Hematopoietic multipotent progenitor cell treated with erythropoietin and hydrocortisone succinate and interleukin-3 and kit ligand, for 15 days (in vitro differentiated cells): Measurements from ENCODE around the gene CARD11.
"Not testable (repeated sequence)": the region's sequence is repeated elsewhere in the genome, so short reads cannot be mapped to it uniquely, and the experiment has no call there.

Experiments
- DNase-seq: peaks from one replicate; pipeline ENCODE4 v3.0.0-alpha.2; 2015; ENCODE audit warnings: low spot score

Gene CARD11

DNA sequence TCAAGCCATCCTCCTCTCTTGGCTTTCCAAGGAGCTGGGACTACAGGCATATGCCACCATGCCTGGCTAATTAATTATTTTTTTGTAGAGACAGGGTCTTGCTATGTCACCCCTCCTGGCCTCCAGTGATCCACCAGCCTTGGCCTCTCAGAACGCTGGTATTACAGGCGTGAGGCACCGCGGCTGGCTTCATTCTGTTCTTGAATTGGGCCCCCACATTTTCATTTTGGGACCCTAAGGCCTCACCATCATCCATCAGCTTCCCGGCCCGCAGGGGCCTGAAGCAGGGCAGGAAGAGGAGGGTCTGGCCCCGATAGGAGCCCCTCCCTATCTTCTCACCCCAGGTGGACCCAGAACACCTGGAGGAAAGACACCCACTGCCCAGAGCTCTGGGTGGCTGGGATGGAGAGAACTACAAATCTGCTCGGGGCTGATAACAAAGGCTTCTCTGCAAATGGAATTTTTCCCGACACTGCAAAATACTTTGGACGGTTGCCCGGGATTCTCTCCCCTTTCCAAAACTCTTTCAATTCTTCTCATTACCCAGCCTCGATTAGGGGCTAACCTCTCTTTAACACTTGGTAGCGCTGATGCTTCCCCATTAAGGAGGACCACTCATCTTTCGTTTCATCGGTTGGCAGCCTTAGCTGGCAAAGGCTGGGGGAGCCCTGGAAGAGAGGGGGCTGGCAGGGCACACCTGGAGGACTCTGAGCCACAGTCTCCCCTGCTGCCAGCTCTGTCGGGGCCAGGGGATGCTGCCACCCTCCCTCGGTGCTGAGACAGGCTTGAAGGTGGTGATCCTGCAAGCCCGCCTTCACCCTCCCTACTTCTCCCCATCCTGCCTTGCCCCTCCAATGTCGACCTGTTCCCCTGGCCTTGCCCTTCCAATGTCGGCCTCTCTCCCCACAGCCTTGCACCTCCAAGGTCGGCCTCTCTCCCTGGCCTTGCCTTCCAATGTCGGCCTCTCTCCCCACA, 118.5 kb downstream of the CARD11 start:
- no peak for DNase-seq

DNA sequence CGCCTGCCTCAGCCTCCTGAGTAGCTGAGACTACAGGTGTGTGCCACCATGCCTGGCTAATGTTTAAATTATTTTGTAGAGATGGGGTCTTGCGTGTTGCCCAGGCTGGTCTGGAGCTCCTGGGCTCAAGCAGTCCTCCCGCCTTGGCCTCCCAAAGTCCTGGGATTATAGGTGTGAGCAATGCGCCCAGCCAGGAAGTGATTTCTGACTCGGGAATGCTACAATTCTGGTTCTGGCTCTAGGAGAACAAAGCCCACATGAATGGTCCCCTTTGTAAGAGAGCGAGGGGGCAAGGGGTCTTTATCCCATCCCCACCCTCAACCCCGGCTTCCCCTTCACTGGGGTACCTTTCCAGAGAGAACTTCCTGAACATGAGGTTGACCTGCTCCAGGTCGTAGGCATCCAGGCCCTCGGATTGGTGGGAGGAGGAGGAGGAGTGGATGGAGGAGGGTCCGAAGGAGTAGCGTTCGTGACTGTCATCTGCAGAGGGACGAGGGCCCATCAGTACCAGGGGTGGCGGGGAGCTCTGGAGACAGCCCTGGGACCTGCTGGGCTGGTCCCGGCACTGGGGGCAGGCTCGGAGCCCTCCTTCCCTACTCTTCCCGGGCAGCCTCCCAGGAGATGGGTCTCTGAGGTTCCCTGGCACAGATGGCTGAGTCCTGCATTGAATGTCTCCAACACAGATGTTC, 119.6 kb downstream of the CARD11 start:
- no peak for DNase-seq

DNA sequence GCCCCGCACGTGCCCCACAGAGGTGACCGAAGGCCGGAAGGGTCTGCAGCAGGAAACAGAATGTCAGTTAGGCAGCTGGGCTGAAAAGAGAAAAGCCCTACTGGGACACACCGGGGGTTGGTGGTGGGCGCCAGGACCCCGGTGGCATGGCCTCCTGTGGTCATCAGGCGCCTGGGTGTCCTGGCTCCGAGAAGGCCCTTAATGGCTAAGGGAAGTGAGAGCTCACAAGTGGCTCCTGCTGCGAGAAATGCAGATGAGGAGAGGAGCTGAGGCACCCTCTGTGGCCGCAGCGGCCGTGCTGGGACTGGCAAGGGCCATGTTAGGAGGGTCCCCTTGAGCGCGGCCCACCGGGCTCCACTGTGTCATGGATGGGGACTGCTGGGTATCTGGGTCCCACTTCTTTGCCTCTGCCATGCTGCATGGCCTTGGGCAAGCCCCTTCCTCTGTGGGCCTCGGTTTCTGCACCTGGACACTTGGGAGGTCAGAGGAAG, 120.3 kb downstream of the CARD11 start:
- DNase-seq: no peak

DNA sequence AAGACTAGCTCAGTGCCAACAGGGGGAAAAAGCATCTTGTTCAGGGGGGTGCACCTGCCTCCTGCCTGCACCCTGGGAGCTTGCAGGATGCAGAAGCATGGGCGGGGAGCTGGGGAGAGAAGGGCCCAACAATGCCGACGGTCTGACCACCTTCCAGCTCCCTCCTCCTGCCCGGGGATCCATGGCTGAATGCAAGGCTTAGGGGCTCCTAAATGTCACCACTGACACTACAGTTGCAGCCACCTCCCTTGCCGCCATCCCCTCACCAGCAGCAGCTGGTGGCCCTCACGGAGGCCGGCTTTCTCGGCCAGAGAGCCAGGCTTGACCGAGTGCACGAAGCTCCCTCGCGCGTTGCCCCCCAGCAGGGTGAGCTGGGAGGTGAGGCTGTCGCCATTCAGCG, 120.8 kb downstream of the CARD11 start:
- DNase-seq: no peak

DNA sequence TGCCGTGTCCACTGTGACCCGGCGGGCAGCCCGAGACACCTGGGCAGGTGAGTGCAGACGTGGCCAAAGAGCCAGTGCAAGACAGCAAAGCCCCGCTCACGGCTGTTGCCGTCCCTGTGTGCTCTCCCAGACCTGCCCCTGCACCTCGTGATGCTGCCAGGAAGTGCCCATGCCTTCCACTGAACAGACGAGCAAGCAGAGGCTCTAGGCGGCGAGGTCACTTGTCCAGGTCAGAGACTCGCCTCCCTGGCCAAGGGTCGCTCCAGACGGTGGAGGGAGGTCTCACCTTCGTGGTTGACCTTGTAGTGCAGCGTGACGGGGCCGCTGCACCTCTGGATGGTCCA, 121.3 kb downstream of the CARD11 start:
- DNase-seq: no peak

DNA sequence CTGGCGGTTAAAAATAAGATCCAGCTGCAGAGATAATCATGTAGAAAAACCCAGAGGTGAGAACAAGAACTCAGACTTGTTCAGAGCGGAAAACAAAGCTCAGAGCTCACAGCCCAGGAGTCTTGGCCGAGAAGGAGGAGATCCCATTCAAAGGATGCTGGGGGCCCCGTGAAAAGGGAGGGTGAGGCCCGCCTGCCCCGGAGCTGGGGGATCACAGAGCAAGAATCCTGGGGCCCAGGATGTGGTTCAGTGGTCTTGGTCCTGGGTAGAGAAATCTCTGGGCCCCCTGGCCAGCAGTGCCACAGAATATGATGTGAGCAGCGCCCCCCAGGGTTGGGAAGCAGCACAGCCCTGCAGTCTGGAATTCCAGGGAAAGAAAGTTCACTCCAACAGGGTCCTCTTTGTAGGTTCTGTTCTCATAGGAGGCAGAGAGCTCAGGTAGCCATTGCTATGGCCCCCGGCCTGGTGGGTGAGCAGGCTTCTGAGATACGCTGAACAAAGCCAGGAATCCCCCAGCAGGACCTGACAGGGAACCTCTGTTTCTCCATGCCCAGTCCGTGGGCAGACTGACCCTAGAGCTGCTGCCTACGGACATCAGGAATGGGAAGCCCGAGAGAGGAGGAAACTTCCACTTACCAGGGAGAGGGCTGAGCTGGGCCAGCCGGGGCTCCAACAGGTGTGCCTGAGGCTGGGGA, 121.9 kb downstream of the CARD11 start:
- no peak for DNase-seq

DNA sequence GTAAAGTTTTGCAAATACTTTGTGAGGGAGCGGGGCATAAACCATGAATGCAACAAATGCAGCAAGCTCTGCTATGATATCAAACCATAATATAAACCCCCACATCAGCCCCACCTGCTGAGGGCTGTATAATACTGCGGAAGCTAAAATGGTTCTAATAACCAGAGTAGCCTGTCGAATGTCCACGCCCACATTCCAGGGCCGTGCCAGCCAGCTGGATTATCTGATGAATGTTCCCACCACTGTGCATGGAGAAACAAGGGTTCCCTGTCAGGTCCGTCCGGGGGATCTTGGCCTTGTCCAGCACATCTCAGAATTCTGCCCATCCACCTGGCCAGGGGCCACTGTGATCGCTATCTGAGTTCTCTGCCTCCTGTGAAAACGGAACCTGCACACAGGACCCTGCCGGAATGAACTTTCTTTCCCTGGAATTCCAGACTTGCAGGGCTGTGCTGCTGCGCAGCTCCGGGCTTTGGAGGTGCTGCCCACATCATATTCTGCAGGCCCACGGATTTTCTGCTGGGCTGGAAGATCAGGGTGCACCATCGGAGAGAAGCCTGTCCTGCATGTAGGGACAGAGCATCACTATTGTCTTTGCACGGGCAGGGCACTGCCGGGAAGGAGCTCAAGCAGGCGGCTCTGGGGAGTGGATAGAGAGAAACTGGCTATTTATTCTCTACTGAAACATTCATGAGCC, 122.6 kb downstream of the CARD11 start:
- DNase-seq: no peak

DNA sequence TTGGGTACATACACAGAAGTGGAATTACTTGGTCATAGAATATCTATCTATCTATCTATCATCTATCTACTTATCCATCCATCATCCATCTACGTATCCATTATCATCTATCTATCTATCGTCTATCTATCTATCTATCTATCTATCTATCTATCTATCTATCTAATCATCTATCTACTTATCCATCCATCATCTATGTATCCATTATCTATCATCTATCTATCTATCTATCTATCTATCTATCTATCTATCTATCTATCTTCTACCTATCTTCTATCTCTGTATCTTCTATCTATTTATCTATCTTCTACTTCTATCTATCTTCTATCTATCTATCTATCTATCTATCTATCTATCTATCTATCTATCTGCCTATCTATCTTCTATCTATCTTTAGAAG, 123.2 kb downstream of the CARD11 start:
- not testable (repeated sequence) for DNase-seq

DNA sequence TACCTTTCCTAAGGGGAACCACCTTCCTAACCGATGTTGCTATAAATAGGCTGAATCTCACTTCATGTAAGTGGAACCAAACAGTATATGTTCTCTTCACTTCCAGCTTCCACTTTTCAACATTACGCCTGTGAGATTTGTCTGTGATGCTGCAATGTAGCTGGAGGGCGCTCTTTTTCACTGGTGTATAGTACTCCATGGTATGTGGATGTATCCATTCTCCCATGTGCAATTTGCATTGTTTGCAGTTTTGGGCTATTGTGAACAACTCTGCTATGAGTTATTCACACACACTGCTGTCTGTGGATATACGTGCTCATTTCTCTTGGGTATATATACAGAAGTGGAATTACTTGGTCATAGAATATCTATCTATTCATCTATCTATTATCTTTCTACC, 123.6 kb downstream of the CARD11 start:
- DNase-seq: no peak

DNA sequence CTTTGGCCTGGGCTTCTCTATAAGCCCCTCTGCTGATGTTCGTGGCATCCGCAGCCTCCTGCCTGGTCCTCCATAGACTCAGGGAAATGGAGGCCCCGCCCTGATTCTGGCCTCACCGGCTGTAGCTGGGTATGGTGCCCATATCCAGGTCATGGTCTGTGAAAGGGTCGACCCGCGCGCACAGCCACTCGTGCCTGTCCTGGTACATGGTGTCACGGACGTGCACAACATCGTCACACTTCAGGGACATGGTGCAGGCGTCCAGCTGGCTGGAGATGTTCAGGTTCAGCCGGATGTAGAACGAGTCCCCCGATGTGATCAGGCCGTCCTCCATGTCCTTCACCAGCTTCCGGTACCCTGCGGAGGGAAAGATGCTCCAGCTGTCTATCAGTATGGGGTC, 124.4 kb downstream of the CARD11 start:
- DNase-seq: no peak

DNA sequence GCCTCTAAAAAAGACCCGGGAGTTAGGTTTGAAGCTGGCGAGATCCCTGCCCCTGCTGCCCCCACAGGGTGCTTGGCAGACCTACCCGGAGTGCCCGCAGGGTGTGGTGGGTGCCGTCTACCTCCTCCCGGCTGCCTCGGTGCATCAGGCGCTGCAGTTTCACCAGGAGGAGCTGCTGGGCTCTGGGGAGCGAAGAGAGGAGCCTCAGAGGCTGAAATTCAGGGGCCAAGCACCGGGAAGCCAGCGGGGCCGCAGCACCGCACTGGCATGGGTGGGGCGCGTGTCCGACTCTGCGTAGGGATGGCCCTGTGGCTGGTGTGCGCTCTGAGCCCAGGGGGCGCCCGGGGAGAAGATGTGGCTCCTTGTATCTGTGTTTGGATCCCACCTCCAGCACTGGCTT, 125.3 kb downstream of the CARD11 start:
- no peak for DNase-seq

DNA sequence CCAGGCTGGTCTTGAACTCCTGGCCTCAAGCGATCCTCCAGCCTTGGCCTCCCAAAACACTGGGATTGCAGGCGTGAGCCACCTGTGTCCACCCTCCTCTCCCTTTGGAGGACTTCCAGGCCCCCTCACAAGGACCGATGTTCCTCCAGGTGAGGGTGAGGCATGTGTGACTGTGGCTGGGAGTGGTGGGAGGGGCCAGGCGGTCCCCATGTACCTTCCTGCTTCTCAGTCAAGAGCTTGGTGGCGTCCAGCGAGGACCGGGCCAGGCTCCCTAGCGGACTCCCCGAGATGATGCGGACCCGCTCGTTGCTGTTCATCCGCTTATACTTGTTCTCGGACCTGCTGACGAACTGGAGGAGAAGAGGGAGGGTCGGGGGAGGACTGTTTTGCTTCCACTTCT, 128.6 kb downstream of the CARD11 start:
- DNase-seq: no peak

DNA sequence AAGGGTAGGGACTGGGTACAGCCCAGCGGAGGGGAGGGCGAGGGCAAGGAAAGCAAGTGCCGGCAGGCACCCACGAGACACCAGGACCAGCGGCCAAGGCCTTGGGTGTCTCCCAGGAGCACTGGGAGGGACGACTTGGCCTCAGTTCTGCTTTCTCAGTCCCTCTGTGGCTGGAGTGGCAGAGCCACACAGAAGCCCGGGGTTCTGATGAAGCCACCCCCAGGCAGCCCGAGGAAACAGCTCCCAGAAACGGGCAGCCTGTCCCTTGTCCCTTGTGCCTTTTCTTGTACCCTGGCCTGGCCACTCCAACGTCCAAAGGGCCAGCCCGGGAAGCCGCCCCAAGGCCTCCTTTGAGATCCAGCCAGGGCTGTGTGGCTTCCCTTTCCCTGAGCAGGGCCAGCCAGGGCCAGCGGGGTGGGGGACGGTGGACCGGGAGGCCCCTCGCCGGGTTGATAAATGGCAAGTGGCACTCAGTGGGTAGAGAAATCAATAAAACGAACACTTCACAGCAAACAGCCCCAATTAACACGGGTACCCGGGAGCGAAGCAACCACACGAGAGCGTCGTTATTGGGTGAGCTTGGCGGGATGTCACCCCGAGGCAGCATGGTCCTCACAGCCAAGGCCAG, 129.8 kb downstream of the CARD11 start:
- DNase-seq: no peak

DNA sequence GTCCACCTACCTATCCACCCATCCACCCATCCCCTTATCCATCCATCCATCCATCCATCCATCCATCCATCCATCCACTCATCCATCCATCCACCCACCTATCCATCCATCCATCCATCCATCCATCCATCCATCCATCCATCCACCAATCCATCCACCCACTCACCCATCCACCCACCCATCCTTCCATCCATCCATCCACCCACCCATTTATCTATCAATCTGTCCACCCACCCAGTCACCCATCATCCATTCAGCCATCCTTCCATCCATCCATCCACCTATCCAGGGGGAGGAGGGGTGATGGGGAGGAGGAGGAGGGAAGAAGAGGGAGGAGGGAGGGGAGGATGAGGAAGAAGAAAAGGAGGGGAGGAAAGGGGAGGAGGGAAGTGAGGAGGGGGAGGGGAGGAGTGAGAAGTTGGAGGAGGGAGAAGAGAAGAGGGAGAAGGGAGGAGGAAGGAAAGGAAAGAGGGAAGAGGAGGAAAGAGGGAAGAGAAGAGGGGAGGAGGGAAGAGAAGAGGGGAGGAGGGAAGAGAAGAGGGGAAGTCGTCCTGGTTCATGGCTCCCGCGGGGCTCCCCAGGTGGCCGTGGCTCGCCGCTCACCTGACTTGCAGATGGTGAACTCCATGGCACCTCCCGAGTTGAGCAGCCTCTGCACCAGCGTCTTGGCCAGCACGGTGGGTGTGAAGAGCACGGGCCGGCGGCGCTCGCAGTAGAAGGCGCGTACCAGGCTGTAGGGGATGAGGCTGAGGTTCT, 130.8 kb downstream of the CARD11 start:
- no peak for DNase-seq

DNA sequence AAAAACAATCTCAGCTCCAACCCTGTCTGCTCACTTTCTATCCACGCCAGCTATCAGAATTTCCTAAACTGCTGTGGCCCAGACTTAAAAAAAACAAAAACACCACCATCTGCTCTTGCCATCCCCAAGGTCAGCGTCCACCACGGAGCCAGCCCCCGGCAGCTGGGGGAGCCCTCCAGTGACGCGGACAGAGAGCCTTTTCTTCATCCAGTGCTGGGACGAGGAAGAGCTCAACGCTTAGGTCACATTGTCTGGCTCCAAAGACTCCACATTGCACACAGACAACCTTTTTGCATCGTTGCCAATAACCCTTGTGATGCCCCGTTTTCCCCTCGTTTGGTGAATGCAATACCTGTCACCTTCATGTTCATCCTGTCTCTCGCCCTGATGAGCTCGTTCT, 132.2 kb downstream of the CARD11 start:
- no peak for DNase-seq

DNA sequence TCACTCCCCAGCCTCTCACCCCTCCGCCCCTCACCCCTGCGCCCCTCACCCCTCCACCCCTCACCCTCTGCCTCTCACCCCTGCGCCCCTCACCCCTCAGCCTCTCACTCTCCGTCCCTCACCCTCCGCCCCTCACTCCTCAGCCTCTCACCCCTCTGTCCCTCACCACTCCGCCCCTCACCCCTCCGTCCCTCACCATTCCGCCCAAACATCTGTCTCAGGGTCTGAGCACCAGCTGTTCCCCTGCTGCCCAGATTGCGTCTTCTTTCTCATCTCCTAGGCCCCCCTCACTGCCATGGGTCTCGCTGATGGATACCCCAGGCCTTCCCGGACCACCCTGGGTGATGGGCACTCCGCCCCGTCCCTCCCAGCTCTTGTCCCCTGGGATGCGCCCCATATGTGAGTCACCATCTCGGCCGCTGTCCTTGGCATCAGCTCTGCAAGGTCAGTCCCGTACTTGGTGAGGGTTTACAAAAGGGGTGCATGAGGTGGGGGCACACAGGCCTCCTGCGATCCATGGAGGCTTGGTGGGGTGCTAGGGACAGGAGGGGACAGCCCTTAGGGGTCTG, 134.1 kb downstream of the CARD11 start:
- DNase-seq: no peak

DNA sequence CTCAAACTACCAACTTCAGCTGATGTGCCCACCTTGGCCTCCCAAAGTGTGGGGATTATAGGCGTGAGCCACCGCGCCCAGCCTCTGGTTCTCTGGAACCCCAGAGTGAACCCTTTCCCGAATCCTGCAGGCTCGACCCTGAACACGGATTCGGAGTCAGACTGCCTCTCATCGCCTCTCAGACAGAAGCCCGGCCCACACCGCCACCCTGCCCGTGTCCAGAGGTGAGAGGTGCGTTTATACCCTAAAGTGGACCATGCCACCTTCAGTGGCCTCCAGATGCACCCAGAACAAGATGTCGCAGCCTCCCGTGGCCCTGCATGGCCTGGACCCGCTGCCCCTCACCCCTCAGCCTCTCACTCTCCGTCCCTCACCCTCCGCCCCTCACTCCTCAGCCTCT, 134.6 kb downstream of the CARD11 start:
- no peak for DNase-seq

DNA sequence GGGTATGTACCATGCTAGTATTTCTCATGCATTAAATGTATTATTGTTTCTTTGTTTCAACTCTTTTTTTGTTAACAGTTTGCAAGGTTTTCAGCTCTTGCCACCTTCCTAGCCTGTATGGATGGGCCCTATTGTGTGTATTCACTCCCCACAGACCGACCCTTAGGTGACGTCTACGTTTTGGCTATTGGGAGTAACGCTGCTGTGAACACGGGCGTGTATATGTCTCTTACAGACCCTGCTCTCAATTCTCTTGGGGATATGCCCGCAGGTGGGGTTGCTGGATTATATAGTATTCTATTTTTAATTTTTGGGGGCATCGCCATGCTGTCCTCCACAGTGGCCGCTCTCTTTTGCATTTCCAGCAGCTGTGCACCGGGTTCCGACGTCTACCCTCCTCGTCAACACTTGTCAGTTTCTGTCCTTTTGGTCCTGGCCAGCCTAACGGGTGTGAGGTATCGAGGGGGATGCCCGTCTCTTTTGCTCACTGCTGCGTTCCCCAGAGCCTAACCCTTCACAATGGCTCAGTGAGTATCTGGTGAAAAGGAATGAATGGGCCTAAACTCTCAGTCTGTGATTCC, 135.5 kb downstream of the CARD11 start:
- DNase-seq: no peak

DNA sequence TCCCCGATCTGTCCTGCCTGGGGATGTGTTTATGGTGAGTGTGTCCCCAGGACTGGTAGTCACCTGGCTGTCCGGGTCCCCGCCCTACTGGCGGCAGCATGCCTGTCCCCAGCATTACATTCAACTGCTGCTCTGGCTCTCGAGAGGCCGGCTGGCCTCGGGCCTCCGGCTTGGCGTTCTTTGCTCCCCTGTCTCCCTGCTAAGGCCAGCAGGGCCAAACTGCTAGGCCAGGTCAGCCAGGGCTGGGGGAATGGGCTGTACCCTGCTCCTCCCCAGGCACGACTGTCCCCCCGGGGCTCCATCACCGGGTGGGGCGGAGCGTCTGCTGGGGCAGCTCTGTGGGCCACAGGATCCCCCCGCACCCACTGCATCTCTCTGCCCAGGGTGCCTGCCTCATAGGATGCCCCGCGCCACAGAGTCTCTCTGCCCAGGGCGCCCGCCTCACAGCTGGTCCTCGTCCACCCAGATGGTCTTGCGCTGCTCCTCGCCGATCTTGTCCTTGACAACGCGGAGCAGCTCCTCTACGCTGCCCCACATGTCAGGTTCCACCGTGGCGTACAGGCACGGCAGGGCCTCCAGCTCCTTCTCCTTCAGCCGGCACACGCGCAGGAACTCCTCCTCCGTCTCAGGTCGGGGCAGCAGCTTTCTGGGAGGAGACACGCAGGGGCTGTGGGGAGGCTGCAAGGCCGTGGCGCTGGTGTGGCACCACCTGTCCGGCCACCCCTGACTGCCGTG, 137.3 kb downstream of the CARD11 start:
- no peak for DNase-seq
